Right atrium auricular region (tissue), 2 donors: ENCODE measurements around the gene CPOX. TPM values are rescaled to one million over a fixed set of nuclear protein-coding genes. Genes with fewer than 3 reads are reported as not detected.

Experiments used
- DNase-seq: peaks from one replicate; pipeline ENCODE4 v3.0.0-alpha.2; 2019; ENCODE audit warnings: low spot score
- H3K27ac ChIP-seq, 2 donors: fragments of 200-600 bp; sonication (generic); 1 replicate in 1 of 2; 2 replicates in 1 of 2; pipeline ENCODE4 v1.5.1; 2016 to 2019
- H3K27me3 ChIP-seq, 2 donors: fragments of 200-600 bp; sonication (generic); one replicate each; pipeline versions ENCODE4 v1.5.1 to v1.6.0; 2017 to 2019
- H3K36me3 ChIP-seq: fragments of 200-600 bp; sonication (generic); one replicate; pipeline ENCODE4 v1.5.1; 2016
- H3K4me1 ChIP-seq, 2 donors: fragments of 200-600 bp; sonication (generic); one replicate each; pipeline versions ENCODE4 v1.5.1 to v1.6.0; 2017 to 2019
- H3K4me3 ChIP-seq, 2 donors: fragments of 200-600 bp; sonication (generic); 1 replicate in 1 of 2; 2 replicates in 1 of 2; pipeline ENCODE4 v1.5.1; 2017 to 2019; ENCODE audit warnings: mild to moderate bottlenecking in 1 of 2, moderate library complexity in 1 of 2
- H3K9me3 ChIP-seq, 2 donors: fragments of 200-600 bp; sonication (generic); one replicate each; pipeline ENCODE4 v1.5.1; 2019
- CTCF ChIP-seq, 2 donors: fragments of 200-600 bp; sonication (generic); IDR thresholded peaks; one replicate each; pipeline ENCODE4 v1.5.1; 2019; ENCODE audit warnings: antibody characterized with exemption in 2 of 2
- total RNA-seq, 2 donors: library from RNA; depleted of rRNA; stranded (reverse); fragments of >200 nt; gene quantifications; one replicate each; pipeline ENCODE4 v1.1.0, GENCODE V29; 2016

Gene CPOX
- total RNA-seq, 2 donors from 2014 or later, result 7.8 to 9.1 TPM

- Histone ChIP-seq H3K27me3 (no peaks in the 10 kb centered on the region), H3K4me3 (no peak overlapping the region), H3K27ac (no peak overlapping the region), H3K4me1 (no peaks in the 10 kb centered on the region), H3K36me3 (peaks cover 26% of the 10 kb centered on the region), H3K9me3 (no peaks in the 10 kb centered on the region)
- DNase-seq, result no peak
- TF ChIP-seq CTCF (IDR thresholded peaks at IDR 0.05), result no peak
Measured at GRCh38 chr3:98581474-98581873, 11.9 kb downstream of the CPOX start.

- Histone ChIP-seq H3K27me3 (no peaks in the 10 kb centered on the region), H3K9me3 (no peaks in the 10 kb centered on the region), H3K27ac (no peak overlapping the region), H3K4me3 (no peak overlapping the region), H3K4me1 (no peaks in the 10 kb centered on the region), H3K36me3 (peaks cover 26% of the 10 kb centered on the region)
- no peak for TF ChIP-seq CTCF (IDR thresholded peaks at IDR 0.05)
- no peak for DNase-seq
Measured at GRCh38 chr3:98580401-98581386, 12.7 kb downstream of the CPOX start.

- no peak for DNase-seq
- H3K27ac ChIP-seq, result no peak overlapping the region
- no peak overlapping the region for H3K4me3 ChIP-seq
- no peak for TF ChIP-seq CTCF (IDR thresholded peaks at IDR 0.05)
- H3K27me3 ChIP-seq, result no peaks in the 10 kb centered on the region
- H3K36me3 ChIP-seq, result peaks cover 26% of the 10 kb centered on the region
- H3K9me3 ChIP-seq, result no peaks in the 10 kb centered on the region
- H3K4me1 ChIP-seq, result no peaks in the 10 kb centered on the region
Measured at GRCh38 chr3:98577178-98577895, 16.1 kb downstream of the CPOX start.

GRCh38 chr3:98574132-98574531, 19.3 kb downstream of the CPOX start:
- H3K27me3 ChIP-seq, result no peaks in the 10 kb centered on the region
- no peak overlapping the region for H3K27ac ChIP-seq
- peaks cover 11% of the 10 kb centered on the region for H3K36me3 ChIP-seq
- no peaks in the 10 kb centered on the region for H3K9me3 ChIP-seq
- TF ChIP-seq CTCF (IDR thresholded peaks at IDR 0.05), result no peak
- H3K4me3 ChIP-seq, result no peak overlapping the region
- H3K4me1 ChIP-seq, result no peaks in the 10 kb centered on the region
- no peak for DNase-seq

- Histone ChIP-seq H3K9me3 (no peaks in the 10 kb centered on the region), H3K27me3 (no peaks in the 10 kb centered on the region), H3K4me3 (no peak overlapping the region), H3K27ac (no peak overlapping the region), H3K4me1 (no peaks in the 10 kb centered on the region), H3K36me3 (peaks cover 2% of the 10 kb centered on the region)
- no peak for DNase-seq
- TF ChIP-seq CTCF (IDR thresholded peaks at IDR 0.05), result peak in 1 of 2 donors; percentile 20
Measured at GRCh38 chr3:98573181-98573728, 20.2 kb downstream of the CPOX start.
